SJSA1 (cell line): ENCODE measurements around the gene RANGAP1. TPM values are rescaled to one million over a fixed set of nuclear protein-coding genes. Genes with fewer than 3 reads are reported as not detected.
A peak's percentile ranks its signal among the peaks of the same experiment; 100 is the strongest.
"Not testable (repeated sequence)": the region's sequence is repeated elsewhere in the genome, so short reads cannot be mapped to it uniquely, and the experiment has no call there.

ENCODE experiments used
- DNase-seq, 2 experiments: peaks; one replicate each; pipeline ENCODE4 v3.0.0-alpha.2; 2015 to 2020; ENCODE audit warnings: low spot score in 2 of 2, low read depth in 1 of 2
- H3K27ac ChIP-seq: fragments of 250-450 bp; sonication (Bioruptor Pico); 2 replicates; pipeline ENCODE4 v1.5.1; 2020; ENCODE audit warnings: mild to moderate bottlenecking, moderate library complexity
- H3K27me3 ChIP-seq: fragments of 250-450 bp; sonication (Bioruptor Pico); replicated peaks from 2 replicates; pipeline ENCODE4 v1.5.1; 2020; ENCODE audit warnings: mild to moderate bottlenecking, moderate library complexity
- H3K36me3 ChIP-seq: fragments of 250-450 bp; sonication (Bioruptor Pico); 2 replicates; pipeline ENCODE4 v1.5.1; 2020; ENCODE audit warnings: mild to moderate bottlenecking
- H3K4me1 ChIP-seq: fragments of 250-450 bp; sonication (Bioruptor Pico); replicated peaks from 2 replicates; pipeline ENCODE4 v1.6.1; 2021; ENCODE audit warnings: mild to moderate bottlenecking
- H3K4me3 ChIP-seq: fragments of 250-450 bp; sonication (Bioruptor Pico); 2 replicates; pipeline ENCODE4 v1.5.1; 2020; ENCODE audit warnings: mild to moderate bottlenecking
- H3K9me3 ChIP-seq: fragments of 250-450 bp; sonication (Bioruptor Pico); replicated peaks from 2 replicates; pipeline ENCODE4 v1.5.1; 2020; ENCODE audit warnings: mild to moderate bottlenecking
- total RNA-seq: library from RNA; depleted of rRNA; stranded (reverse); fragments of >200 nt; shearing (Covaris generic); gene quantifications from 2 replicates; pipeline ENCODE4 v1.2.3, GENCODE V29; 2014

RANGAP1 gene
- total RNA-seq, 1 experiment from 2014 or later, result 172 TPM

DNA sequence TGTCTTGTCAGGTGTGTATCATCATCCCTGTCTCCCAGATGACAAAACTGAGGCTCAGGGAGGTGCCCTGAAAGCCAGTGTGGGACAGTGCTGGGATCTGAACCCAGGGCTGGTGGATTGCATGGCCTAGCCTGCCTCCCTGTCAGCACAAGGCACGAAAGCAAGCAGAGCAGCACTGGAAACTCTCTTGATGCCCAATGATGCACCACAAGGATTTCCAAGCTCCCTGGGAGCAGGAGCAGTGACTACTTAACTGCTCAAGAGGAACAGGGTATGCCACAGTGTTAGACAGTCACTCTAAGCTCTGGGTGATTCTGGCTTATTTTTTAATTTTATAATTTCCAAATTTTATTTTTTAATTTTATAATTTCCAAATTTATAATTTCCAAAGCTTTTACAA lies 24.3 kb upstream of the RANGAP1 start:
- H3K4me3 ChIP-seq, result no peak overlapping the region
- H3K36me3 ChIP-seq, result peaks cover 46% of the 10 kb centered on the region

DNA sequence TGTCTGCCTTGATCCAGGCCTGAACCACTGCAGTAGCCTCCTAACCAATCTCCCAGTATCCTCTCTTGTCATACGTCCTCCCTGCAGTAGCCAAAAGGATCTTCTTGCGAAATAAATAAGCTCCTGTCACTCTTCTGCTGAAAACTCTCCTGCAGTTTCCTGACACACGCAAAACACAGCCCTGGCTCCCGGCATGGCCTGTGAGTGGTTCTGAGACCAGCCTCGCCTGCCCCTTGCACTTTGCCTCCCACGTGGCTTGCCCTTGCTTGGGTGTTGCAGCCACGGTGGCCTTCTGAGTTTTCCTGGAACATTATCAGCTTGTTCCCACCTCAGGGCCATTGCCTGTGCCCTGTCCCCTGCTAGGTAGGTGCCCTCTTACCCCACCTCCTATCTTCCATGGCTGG lies 22.6 kb upstream of the RANGAP1 start:
- no peaks in the 10 kb centered on the region for H3K27me3 ChIP-seq
- H3K27ac ChIP-seq, result no peak overlapping the region
- no peak for DNase-seq
- peaks cover 45% of the 10 kb centered on the region for H3K4me1 ChIP-seq
- 0 out of 2 replicates have a peak, but pooled peaks cover 3% of the 10 kb centered on the region for H3K9me3 ChIP-seq
- no peak overlapping the region for H3K4me3 ChIP-seq
- peaks cover 53% of the 10 kb centered on the region for H3K36me3 ChIP-seq

More for the DNA sequence above, 24.3 kb upstream of the RANGAP1 start:
- Histone ChIP-seq H3K27ac (no peak overlapping the region), H3K27me3 (no peaks in the 10 kb centered on the region), H3K4me1 (peaks cover 28% of the 10 kb centered on the region), H3K9me3 (0 out of 2 replicates have a peak, but pooled peaks cover 3% of the 10 kb centered on the region)
- no peak for DNase-seq

DNA sequence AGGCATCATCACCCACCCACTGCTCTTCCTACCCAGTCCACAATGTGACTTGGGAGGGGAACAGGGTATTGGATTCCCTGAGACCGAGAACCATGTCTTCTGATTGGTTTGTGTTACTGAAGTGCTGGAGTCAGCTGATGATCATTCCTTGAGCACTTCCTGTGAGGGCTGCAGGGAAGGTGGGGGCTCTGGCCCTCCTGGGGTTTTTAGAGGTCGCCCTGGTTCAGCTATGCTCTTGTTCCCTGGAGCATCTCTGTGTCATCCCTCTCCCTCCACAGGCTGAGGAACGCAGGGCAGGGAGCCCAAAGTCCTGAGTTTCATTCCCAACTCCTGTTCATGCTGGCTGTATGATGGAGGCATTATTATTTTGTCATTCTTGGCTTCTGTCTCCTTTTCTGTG lies 22.1 kb upstream of the RANGAP1 start:
- Histone ChIP-seq H3K27me3 (no peaks in the 10 kb centered on the region), H3K36me3 (peaks cover 50% of the 10 kb centered on the region), H3K27ac (0 out of 2 replicates have a peak overlapping the region, but pooled peaks have one; percentile 10), H3K4me3 (no peak overlapping the region), H3K9me3 (0 out of 2 replicates have a peak, but pooled peaks cover 3% of the 10 kb centered on the region), H3K4me1 (peaks cover 44% of the 10 kb centered on the region)
- DNase-seq, result no peak

DNA sequence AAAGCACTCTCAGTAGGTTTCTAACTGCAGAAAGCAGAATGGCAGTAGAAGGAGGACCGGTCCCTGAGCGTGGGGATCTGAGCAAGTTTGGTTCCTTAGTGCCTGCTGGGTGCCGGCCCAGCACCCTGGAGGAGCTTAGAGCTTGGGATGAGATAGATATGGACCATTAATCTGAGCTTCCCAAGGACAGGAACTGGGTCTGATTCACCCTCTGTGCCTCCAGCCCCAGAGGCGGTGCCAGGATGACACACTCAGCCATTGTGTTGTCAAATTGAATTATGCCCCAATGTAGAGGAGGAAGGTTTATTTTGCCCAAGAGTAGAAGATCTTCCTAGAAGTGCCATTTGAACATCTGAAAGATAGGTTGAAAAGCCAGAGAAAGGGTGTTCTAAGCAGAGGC lies 19.7 kb upstream of the RANGAP1 start:
- DNase-seq, result peak; percentile 74 to 77
- Histone ChIP-seq H3K4me1 (peaks cover 47% of the 10 kb centered on the region), H3K27ac (0 out of 2 replicates have a peak overlapping the region, but pooled peaks have one; percentile 15), H3K27me3 (no peaks in the 10 kb centered on the region), H3K36me3 (peaks cover 63% of the 10 kb centered on the region), H3K9me3 (peaks cover 3% of the 10 kb centered on the region; the same call in 1 of the 2 replicates), H3K4me3 (no peak overlapping the region)

DNA sequence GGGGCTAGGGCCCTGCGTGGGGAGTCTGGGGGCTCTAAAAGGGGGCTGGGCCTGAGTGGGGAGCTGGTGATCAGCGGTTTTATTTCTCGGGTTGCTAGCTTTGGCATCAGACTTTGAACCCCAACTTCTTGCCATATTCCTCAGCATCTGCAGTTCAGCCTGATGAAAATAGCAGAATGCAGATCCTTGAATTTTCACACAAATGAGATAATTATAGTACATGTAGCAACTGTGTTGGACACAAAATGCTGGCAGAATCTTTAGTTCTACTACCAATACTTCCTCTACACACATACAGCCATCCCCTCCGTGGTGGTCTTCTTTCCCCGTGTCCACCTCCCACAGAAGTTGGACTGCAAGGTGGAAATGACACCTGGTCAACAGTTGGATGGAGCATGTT lies 16.8 kb upstream of the RANGAP1 start:
- no peak for DNase-seq
- H3K27ac ChIP-seq, result peak overlapping the region; percentile 83
- peaks cover 49% of the 10 kb centered on the region for H3K4me1 ChIP-seq
- H3K36me3 ChIP-seq, result peaks cover 52% of the 10 kb centered on the region
- H3K27me3 ChIP-seq, result no peaks in the 10 kb centered on the region
- H3K9me3 ChIP-seq, result peaks cover 3% of the 10 kb centered on the region; the same call in 1 of the 2 replicates
- H3K4me3 ChIP-seq, result peak overlapping the region; percentile 82

DNA sequence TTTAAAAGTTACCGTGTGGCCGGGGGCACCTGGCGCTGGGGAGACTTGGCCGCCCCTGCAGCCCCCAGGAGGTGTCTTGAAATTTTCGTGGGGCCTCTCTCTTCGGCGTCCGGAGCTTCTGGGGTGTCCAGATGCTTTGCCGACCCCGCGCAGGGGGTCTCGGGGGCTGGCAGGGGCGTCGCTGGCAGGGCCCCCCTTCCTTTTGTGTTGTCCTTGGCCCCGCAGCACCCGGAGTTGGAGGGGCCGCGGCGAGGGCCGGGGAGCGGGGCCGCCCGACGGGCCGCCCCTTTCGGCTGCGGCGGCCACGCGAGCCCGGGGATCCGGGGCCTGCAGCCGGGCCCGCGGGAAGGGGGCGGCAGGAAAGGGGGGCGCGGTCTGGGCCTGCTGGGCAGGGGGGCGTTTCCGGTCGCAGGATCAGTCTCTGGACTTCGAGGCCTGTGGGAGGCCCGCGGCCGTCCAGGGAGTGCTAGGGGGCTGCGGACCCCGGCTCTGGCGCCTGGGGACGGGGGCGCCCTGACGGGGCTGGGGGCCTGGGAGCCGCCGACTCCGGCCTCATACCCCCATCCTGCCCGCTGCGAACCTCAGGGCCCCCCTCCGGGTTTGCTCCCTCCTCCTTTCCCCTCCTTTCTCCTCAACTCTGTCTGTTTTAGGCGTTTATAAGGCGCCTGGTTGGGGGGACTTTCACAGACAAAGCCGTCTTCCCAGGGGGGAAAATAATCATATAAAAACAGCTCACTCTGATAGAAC lies 16.2 kb upstream of the RANGAP1 start:
- Histone ChIP-seq H3K4me3 (peak overlapping the region; percentile 82), H3K27ac (peak overlapping the region; percentile 83), H3K9me3 (peaks cover 3% of the 10 kb centered on the region; the same call in 1 of the 2 replicates), H3K27me3 (no peaks in the 10 kb centered on the region), H3K36me3 (peaks cover 45% of the 10 kb centered on the region), H3K4me1 (peaks cover 43% of the 10 kb centered on the region)
- no peak for DNase-seq

DNA sequence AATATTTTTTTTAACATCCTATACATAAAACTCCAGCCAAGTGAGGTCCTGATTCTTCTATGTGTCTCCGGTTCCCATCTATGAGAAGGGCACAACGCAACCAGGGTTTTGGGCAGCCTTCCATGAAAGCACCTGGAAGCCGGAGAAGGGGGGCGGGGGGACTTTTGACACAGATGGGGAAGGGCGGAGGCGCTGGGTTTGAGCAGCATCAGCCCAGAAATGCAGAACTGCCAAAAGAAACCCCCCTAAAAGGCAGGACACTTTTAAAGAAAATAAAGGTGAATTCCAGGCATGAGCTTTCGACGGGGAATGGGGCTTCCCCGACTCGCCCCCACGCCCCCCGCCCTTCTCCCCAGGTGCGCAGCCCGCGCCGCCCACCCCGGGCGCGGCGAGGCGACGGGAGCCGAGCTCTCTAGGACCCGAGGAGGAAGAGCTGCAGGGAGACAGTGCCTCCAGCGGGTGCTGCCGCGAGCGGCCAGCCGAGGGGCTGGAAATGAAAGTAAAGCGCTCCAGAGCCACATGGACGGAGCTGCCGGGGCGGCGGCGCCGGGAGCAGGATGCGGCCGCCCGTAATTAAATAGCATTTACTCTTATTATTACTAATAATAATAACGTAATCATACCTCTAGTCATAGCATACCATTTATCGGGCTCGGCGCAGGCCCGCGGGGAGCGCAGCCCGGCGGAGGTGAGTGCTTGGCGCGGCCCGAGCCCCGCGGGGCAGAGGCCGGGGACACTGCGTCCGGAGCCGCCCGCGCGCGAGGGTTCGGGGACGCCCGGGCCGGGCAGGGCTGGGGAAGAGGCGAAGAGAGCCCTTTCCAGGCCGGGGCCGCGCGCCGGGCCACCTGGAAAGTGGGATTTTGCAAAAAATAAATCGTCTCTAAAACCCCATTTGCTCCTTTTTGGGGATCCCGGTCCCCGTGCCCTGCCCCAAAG lies 15.4 kb upstream of the RANGAP1 start, which contains the start of gene ZC3H7B:
Gene ZC3H7B (plus strand): TSS at position 441 of the 936 bp plus-strand sequence. CDS start 19,136 bp downstream, outside the sequence.
- Histone ChIP-seq H3K4me1 (peaks cover 46% of the 10 kb centered on the region), H3K27ac (peak within 1 kb of the TSS; percentile 83), H3K27me3 (no peaks in the 10 kb centered on the region), H3K9me3 (peaks cover 3% of the 10 kb centered on the region; the same call in 1 of the 2 replicates), H3K4me3 (peak within 1 kb of the TSS; percentile 82), H3K36me3 (peaks cover 39% of the 10 kb centered on the region)
- DNase-seq, result peak; percentile 67 to 82

DNA sequence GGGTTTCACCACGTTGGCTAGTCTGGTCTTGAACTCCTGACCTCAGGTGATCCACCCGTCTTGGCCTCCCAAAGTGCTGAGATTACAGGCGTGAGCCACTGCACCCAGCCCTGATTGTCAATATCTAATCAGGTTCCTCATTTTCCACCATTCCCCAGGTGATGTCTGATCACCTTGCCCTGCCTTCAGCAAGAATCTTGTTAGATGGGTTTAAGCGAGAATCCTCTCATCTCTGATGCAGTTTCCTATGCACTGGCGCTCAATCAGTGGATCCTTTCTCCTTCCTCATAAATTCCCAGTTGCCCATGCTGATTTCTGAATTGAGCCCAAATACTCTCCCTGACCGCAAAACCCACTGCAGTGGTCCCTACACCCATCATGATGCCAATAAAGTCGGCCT lies 14.7 kb upstream of the RANGAP1 start:
- no peak for DNase-seq
- Histone ChIP-seq H3K4me1 (peaks cover 45% of the 10 kb centered on the region), H3K9me3 (peaks cover 3% of the 10 kb centered on the region; the same call in 1 of the 2 replicates), H3K4me3 (peak overlapping the region; percentile 82), H3K27ac (no peak overlapping the region; the same call in 1 of the 2 replicates), H3K27me3 (no peaks in the 10 kb centered on the region), H3K36me3 (peaks cover 39% of the 10 kb centered on the region)

DNA sequence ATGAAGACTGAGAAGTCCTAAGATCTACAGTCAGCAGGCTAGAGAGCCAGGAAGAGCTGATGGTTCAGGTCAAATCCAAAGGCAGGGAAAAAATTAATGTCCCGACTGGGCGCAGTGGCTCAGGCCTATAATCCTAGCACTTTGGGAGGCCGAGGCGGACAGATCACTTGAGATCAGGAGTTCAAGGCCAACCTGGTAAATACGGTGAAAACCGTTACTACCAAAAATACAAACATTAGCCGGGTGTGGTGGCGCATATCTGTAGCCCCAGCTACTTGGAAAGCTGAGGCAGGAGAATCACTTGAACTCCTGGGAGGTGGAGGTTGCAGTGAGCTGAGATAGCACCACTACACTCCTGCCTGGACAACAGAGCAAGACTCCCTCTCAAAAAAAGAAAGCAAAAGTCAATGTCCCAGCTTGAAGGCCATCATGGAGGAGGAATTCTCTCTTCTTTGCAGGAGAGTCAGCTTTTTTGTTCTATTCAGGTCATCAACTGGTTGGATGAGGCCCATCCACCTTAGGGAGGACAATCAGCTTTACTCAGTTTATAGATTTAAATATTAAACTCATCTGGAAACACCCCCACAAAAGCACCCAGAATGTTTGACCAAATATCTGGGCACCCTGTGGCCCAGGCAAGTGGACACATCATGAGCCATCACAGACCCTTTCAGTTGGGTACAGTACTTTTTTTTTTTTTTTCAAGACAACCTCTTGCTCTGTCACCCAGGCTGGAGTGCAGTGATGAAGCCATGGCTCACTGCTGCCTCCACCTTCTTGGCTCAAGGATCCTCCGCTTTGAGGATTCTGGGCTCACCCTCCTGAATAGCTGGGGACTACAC lies 11.1 kb upstream of the RANGAP1 start:
- Histone ChIP-seq H3K36me3 (peaks cover 15% of the 10 kb centered on the region), H3K4me3 (no peak overlapping the region), H3K4me1 (peaks cover 25% of the 10 kb centered on the region), H3K27ac (no peak overlapping the region), H3K9me3 (peaks cover 3% of the 10 kb centered on the region; the same call in 1 of the 2 replicates), H3K27me3 (no peaks in the 10 kb centered on the region)
- no peak for DNase-seq

DNA sequence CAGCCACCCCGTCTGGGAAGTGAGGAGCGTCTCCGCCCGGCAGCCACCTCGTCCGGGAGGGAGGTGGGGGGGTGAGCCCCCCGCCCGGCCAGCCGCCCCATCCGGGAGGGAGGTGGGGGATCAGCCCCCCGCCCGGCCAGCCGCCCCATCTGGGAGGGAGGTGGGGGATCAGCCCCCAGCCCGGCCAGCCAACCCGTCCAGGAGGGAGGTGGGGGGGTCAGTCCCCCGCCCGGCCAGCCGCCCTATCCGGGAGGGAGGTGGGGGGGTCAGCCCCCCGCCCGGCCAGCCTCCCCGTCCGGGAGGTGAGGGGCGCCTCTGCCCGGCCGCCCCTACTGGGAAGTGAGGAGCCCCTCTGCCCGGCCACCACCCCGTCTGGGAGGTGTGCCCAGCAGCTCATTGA lies 8.8 kb upstream of the RANGAP1 start:
- Histone ChIP-seq H3K27ac (peak overlapping the region; percentile 29; the same call in 1 of the 2 replicates), H3K4me1 (peaks cover 38% of the 10 kb centered on the region)
- H3K36me3 ChIP-seq, H3K27me3 ChIP-seq, H3K4me3 ChIP-seq, DNase-seq, H3K9me3 ChIP-seq: not testable (repeated sequence)

DNA sequence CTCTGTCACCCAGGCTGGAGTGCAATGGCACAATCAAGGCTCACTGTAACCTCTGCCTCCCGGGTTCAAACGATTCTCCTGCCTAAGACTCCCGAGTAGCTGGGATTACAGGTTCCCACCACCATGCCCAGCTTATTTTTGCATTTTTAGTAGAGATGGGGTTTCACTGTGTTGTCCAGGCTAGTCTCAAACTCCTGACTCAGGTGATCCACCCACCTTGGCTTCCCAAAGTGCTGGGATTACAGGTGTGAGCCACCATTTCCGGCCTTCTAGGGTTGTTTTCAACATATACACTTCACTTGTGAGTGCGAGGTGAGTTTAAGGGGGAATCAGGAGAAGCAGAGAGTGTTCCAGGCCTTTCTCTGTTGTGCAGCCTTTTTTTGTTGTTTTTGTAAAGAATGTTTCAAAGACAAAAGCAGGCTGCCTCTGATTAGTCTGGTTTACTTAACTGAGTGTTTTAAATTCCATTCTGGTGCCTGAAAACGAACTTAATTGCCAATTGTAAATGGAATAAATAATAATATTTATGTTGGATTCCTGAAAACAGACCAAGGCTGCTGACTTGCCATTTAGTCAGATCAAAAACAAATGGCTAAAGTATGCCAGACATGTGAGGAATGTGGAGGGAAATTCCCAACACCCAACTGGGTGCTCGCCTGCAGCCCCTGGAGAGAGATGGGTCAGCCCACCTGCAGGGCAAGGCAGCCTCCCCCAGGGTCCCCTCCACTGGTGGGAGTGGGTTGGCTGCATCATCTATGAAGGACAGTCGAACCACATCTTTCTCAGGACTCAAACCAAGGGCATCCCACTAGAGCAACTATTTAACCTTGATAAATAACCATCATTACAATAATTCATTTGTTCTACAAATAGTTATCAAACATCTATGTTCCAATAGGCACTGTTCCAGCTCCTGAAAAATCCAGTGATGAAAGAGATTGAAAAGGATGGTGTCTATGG lies 4.6 kb upstream of the RANGAP1 start:
- Histone ChIP-seq H3K9me3 (no peaks in the 10 kb centered on the region), H3K27me3 (no peaks in the 10 kb centered on the region), H3K4me3 (no peak overlapping the region), H3K4me1 (peaks cover 67% of the 10 kb centered on the region), H3K27ac (peak overlapping the region; percentile 94), H3K36me3 (peaks cover 4% of the 10 kb centered on the region)
- DNase-seq, result peak; percentile 95 to 98

DNA sequence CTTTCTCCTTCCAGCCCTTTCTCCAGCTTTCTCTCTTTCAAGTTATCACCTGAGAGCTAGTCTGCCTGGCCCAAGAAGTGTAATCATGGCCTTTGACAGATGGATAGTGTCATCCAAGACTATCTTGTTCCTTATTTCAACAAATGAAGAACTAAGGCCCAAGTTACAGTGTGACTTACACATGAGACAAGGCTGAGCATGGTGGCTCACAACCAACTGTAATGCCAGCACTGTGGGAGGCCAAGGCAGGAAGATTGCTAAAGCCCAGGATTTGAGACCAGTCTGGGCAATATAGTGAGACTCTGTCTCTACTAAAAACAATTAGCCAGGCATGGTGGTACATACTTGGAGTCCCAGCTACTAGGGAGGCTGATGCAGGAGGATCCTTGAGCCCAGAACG lies 3.7 kb upstream of the RANGAP1 start:
- DNase-seq, result no peak
- peak overlapping the region; percentile 91 for H3K27ac ChIP-seq

More for the DNA sequence above, 3.7 kb upstream of the RANGAP1 start:
- H3K4me1 ChIP-seq, result peaks cover 69% of the 10 kb centered on the region
- no peaks in the 10 kb centered on the region for H3K9me3 ChIP-seq
- H3K27me3 ChIP-seq, result no peaks in the 10 kb centered on the region
- no peak overlapping the region for H3K4me3 ChIP-seq
- peaks cover 13% of the 10 kb centered on the region for H3K36me3 ChIP-seq
